ENCODE results near the gene KLF3. TPM values are rescaled to one million over a fixed set of nuclear protein-coding genes. Genes with fewer than 3 reads are reported as not detected.

The KLF3 gene
- total RNA-seq, 2 donors from 2014 or later, result 30.6 to 32.0 TPM

- H3K36me3 ChIP-seq (replicated peaks in 1 of 2; ENCODE audit: insufficient read depth in 1 of 2, low read depth in 2 of 2), result no peaks in the 10 kb centered on the region
- TF ChIP-seq POLR2A (IDR thresholded peaks at IDR 0.05) (no peak), CTCF (IDR thresholded peaks at IDR 0.05) (no peak)
- H3K4me1 ChIP-seq, result no peaks in the 10 kb centered on the region
- no peak overlapping the region for H3K4me3 ChIP-seq
- DNase-seq, result no peak
- ATAC-seq, result no peak
- WGBS, 2 donors, result 83 to 86% methylated on average over 2 of the region's 2 CpGs
- intact Hi-C loops (cut with DNase I), result no loop called here
- no peaks in the 10 kb centered on the region for H3K27me3 ChIP-seq
- H3K27ac ChIP-seq, result no peak overlapping the region
- H3K9me3 ChIP-seq, result no peaks in the 10 kb centered on the region
Measured at GRCh38 chr4:38647101-38647819, 16.7 kb upstream of the KLF3 start.

- no peak overlapping the region for H3K27ac ChIP-seq
- ATAC-seq (no peak), DNase-seq (no peak)
- intact Hi-C loops (cut with DNase I), result no loop called here
- no peaks in the 10 kb centered on the region for H3K27me3 ChIP-seq
- no peak overlapping the region for H3K4me3 ChIP-seq
- H3K36me3 ChIP-seq (replicated peaks in 1 of 2; ENCODE audit: insufficient read depth in 1 of 2, low read depth in 2 of 2), result no peaks in the 10 kb centered on the region
- WGBS, 2 donors, result 84 to 87% methylated on average over 9 of the region's 9 CpGs
- H3K9me3 ChIP-seq, result no peaks in the 10 kb centered on the region
- TF ChIP-seq POLR2A (IDR thresholded peaks at IDR 0.05), result no peak
- no peak for TF ChIP-seq CTCF (IDR thresholded peaks at IDR 0.05)
- H3K4me1 ChIP-seq, result no peaks in the 10 kb centered on the region
Measured at GRCh38 chr4:38650133-38650532, 13.9 kb upstream of the KLF3 start.

- intact Hi-C loops (cut with DNase I), result no loop called here
- 73 to 77% methylated on average over 8 of the region's 8 CpGs for WGBS, 2 donors
- ATAC-seq (no peak), DNase-seq (no peak)
- H3K9me3 ChIP-seq, result no peaks in the 10 kb centered on the region
- H3K36me3 ChIP-seq (replicated peaks in 1 of 2; ENCODE audit: insufficient read depth in 1 of 2, low read depth in 2 of 2), result no peaks in the 10 kb centered on the region
- H3K4me1 ChIP-seq, result no peaks in the 10 kb centered on the region
- H3K27me3 ChIP-seq, result no peaks in the 10 kb centered on the region
- TF ChIP-seq POLR2A (IDR thresholded peaks at IDR 0.05), result no peak
- no peak for TF ChIP-seq CTCF (IDR thresholded peaks at IDR 0.05)
- no peak overlapping the region for H3K27ac ChIP-seq
- H3K4me3 ChIP-seq, result no peak overlapping the region
Measured at GRCh38 chr4:38654273-38654672, 9.7 kb upstream of the KLF3 start.

GRCh38 chr4:38656111-38656510 is 7.9 kb upstream of the KLF3 start:
- TF ChIP-seq CTCF (IDR thresholded peaks at IDR 0.05), result no peak
- TF ChIP-seq POLR2A (IDR thresholded peaks at IDR 0.05), result no peak
- no peak for ATAC-seq

GRCh38 chr4:38659346-38659745 is 4.7 kb upstream of the KLF3 start:
- Histone ChIP-seq H3K4me3 (no peak overlapping the region), H3K36me3 (replicated peaks in 1 of 2; ENCODE audit: insufficient read depth in 1 of 2, low read depth in 2 of 2) (no peaks in the 10 kb centered on the region), H3K9me3 (no peaks in the 10 kb centered on the region), H3K27ac (no peak overlapping the region), H3K27me3 (no peaks in the 10 kb centered on the region), H3K4me1 (peaks cover 10% of the 10 kb centered on the region)
- ATAC-seq (no peak), DNase-seq (no peak)
- WGBS, 2 donors, result 66 to 68% methylated on average over 3 of the region's 3 CpGs
- intact Hi-C loops (cut with DNase I), result no loop called here
- TF ChIP-seq CTCF (IDR thresholded peaks at IDR 0.05) (no peak), POLR2A (IDR thresholded peaks at IDR 0.05) (no peak)

More at GRCh38 chr4:38656111-38656510, 7.9 kb upstream of the KLF3 start:
- DNase-seq, result no peak
- no peak overlapping the region for H3K4me3 ChIP-seq
- no peaks in the 10 kb centered on the region for H3K4me1 ChIP-seq
- intact Hi-C loops (cut with DNase I), result no loop called here
- no peaks in the 10 kb centered on the region for H3K27me3 ChIP-seq
- 71 to 79% methylated on average over 2 of the region's 2 CpGs for WGBS, 2 donors
- H3K36me3 ChIP-seq (replicated peaks in 1 of 2; ENCODE audit: insufficient read depth in 1 of 2, low read depth in 2 of 2), result no peaks in the 10 kb centered on the region
- H3K9me3 ChIP-seq, result no peaks in the 10 kb centered on the region
- no peak overlapping the region for H3K27ac ChIP-seq
